ENCODE results near the gene MKRN2.
"Not testable (repeated sequence)": the region's sequence is repeated elsewhere in the genome, so short reads cannot be mapped to it uniquely, and the experiment has no call there.

Gene MKRN2

DNA sequence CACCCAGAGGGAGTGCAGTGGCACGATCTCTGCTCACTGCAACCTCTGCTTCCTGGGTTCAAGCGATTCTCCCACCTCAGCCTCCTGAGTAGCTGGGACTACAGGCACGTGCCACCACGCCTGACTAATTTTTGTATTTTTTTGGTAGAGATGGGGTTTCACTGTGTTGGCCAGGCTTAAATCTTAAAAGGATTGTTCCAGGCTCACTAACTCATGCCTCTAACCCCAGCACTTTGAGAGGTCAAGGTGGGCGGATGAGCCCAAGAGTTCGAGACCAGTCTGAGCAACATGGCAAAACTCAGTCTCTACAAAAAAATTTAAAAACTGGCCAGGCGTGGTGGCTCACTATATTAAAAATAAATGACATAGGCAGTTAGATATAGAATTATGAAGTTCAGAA is 74.0 kb downstream of the MKRN2 start:
- not testable (repeated sequence) for DNase-seq (ENCODE audit: low read depth)

DNA sequence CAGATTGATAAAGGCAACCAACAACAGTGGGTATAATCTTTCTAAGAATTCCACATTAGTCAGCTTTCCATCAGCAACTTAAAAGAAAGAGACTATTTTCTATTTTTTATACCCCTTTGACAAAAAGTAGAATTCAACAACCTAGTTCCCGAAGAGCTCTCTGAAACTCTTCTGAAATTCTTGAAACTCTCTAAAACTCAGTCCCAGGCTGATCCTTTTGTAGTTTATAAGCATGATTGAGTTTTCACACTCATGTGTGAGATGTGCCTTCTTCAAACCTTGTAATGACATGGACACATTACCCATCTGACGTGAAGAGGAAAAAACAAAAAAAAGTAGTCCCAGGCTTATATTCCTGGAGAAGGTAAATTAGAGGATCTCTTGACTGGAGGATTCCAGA is 75.6 kb downstream of the MKRN2 start:
- DNase-seq (ENCODE audit: low read depth), result no peak

DNA sequence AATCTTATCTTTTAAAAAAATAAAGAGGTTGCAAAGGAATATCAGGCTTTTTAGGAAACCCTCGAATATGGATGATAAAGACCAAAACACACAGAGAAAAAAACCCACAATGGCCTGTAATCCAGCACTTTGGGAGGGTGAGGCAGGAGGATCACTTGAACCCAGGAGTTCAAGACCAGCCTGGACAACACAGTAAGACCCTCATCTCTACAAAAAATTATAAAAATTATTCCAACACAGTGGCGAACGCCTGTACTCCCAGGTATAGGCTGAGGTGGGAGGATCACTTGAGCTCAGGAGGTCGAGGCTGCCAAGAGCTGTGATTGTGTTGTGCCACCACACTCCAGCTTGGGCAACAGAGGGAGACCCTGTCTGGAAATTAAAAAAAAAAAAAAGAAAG is 76.2 kb downstream of the MKRN2 start:
- no peak for DNase-seq (ENCODE audit: low read depth)

All from activated T-cell treated with anti-CD3 and anti-CD28 coated beads for 24 hours (primary cell).